ENCODE data around the gene TAS2R30. TPM values are rescaled to one million over a fixed set of nuclear protein-coding genes. Genes with fewer than 3 reads are reported as not detected.
A peak's percentile ranks its signal among the peaks of the same experiment; 100 is the strongest.

The TAS2R30 gene, protein sequence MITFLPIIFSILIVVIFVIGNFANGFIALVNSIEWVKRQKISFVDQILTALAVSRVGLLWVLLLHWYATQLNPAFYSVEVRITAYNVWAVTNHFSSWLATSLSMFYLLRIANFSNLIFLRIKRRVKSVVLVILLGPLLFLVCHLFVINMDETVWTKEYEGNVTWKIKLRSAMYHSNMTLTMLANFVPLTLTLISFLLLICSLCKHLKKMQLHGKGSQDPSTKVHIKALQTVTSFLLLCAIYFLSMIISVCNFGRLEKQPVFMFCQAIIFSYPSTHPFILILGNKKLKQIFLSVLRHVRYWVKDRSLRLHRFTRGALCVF
- total RNA-seq (2021; ENCODE audit: unreplicated experiment) = 0.74 TPM
- polyA plus RNA-seq (2012; ENCODE audit: insufficient read length) = not detected
- Bru-seq, nascent RNA = percentile 90 among the genes with signal in this experiment
- BruChase-seq, experiment 1, labeled RNA remaining after a 2-hour chase = percentile 87 among the genes with signal in this experiment
- percentile 61 among the genes with signal in this experiment for BruChase-seq, experiment 2, labeled RNA remaining after a 6-hour chase
- long read RNA-seq = 0 reads

DNA sequence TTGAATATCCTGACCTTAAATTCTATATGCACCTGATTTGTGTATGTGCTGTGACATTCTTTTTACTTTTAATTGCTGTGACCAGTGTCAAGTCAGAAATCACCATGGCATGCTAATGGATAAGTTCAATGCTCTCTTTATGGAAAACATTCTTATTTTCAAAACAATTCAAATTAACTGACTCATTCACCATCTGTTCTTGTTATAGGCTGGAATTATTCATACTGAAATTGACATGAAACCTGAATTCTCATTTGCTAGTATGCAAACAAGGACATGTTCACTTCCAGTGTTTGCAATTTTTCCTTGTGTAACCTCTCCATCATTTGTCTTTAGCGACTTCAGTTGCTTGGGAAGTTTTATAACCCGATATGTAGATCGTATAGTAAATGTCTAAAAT is at the start of gene TAS2R30:
TAS2R30 (minus strand) TSS at position 340 of the 400 bp plus-strand sequence. CDS start 400 bp downstream, outside the sequence.
- no peak for ATAC-seq

DNA sequence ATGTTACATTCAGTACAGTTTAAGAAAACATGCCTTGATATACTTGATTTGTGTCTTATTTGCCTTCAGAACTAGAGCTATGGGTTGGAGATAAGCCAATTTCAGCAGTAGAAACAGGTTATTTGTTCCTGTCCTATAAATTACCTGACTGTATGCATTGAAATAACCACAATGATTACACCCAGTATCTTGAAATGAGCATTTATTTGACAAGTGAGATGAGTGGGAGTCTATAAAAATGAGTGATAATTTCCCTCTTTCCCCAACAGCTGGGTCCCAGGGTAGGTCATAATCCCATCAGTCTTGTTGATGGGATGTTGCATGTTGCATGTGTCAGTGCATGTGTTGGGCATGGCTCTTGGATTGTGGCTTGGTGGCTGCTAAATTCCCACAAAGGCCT is 48.6 kb upstream of the TAS2R30 start:
- TF ChIP-seq TCF7L2 (IDR thresholded peaks at IDR 0.05; ENCODE audit: low read depth, low read length) = no peak
- no peak for TF ChIP-seq POLR2AphosphoS5 (IDR thresholded peaks at IDR 0.05; ENCODE audit: low read depth, low read length)
- no peak for TF ChIP-seq SIN3A (IDR thresholded peaks at IDR 0.05; ENCODE audit: borderline replicate concordance, insufficient read depth, low read depth, low read length)
- TF ChIP-seq, protein P1, sequence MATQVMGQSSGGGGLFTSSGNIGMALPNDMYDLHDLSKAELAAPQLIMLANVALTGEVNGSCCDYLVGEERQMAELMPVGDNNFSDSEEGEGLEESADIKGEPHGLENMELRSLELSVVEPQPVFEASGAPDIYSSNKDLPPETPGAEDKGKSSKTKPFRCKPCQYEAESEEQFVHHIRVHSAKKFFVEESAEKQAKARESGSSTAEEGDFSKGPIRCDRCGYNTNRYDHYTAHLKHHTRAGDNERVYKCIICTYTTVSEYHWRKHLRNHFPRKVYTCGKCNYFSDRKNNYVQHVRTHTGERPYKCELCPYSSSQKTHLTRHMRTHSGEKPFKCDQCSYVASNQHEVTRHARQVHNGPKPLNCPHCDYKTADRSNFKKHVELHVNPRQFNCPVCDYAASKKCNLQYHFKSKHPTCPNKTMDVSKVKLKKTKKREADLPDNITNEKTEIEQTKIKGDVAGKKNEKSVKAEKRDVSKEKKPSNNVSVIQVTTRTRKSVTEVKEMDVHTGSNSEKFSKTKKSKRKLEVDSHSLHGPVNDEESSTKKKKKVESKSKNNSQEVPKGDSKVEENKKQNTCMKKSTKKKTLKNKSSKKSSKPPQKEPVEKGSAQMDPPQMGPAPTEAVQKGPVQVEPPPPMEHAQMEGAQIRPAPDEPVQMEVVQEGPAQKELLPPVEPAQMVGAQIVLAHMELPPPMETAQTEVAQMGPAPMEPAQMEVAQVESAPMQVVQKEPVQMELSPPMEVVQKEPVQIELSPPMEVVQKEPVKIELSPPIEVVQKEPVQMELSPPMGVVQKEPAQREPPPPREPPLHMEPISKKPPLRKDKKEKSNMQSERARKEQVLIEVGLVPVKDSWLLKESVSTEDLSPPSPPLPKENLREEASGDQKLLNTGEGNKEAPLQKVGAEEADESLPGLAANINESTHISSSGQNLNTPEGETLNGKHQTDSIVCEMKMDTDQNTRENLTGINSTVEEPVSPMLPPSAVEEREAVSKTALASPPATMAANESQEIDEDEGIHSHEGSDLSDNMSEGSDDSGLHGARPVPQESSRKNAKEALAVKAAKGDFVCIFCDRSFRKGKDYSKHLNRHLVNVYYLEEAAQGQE (IDR thresholded peaks at IDR 0.05; ENCODE audit: insufficient read depth in 1 of 2, low read depth in 2 of 2, low read length in 1 of 2) = no peak
- TF ChIP-seq CTCF (IDR thresholded peaks at IDR 0.05) = no peak
- no peaks in the 10 kb centered on the region for H3K27me3 ChIP-seq (ENCODE audit: control insufficient read depth, insufficient read depth, low read length)
- H3K36me3 ChIP-seq (ENCODE audit: control insufficient read depth, insufficient read depth, low read length) = no peaks in the 10 kb centered on the region
- H3K4me1 ChIP-seq (ENCODE audit: control insufficient read depth, insufficient read depth, low read length) = no peaks in the 10 kb centered on the region
- no peak for DNase-seq (ENCODE audit: low read depth, low spot score)
- CTCF ChIA-PET = no interaction called here
- H3K27ac ChIP-seq (ENCODE audit: low read length) = no peak overlapping the region
- POLR2A ChIA-PET = no interaction called here
- in situ Hi-C loops (cut with HindIII; ENCODE audit: low pct_unique_long_range_greater_than_20kb, low sequenced_read_pairs) (no loop called here), intact Hi-C loops (cut with micrococcal nuclease; ENCODE audit: unreplicated experiment) (no loop called here)
- BruUV-seq (replicated peaks) = no TSS peak
- H3K9me3 ChIP-seq (ENCODE audit: control insufficient read depth, insufficient read depth, low read depth, low read length) = no peaks in the 10 kb centered on the region
- H3K4me3 ChIP-seq (ENCODE audit: low read depth in 2 of 2, low read length in 2 of 2) = no peak overlapping the region
- ATAC-seq = no peak

More for the DNA sequence above, at the start of gene TAS2R30:
- ChIA-PET CTCF (no interaction called here), POLR2A (no interaction called here)
- in situ Hi-C loops (cut with HindIII; ENCODE audit: low pct_unique_long_range_greater_than_20kb, low sequenced_read_pairs) (no loop called here), intact Hi-C loops (cut with micrococcal nuclease; ENCODE audit: unreplicated experiment) (no loop called here)
- Histone ChIP-seq H3K4me3 (ENCODE audit: low read depth in 2 of 2, low read length in 2 of 2) (no peak within 1 kb of the TSS), H3K27ac (ENCODE audit: low read length) (no peak within 1 kb of the TSS), H3K4me1 (ENCODE audit: control insufficient read depth, insufficient read depth, low read length) (no peaks in the 10 kb centered on the region), H3K36me3 (ENCODE audit: control insufficient read depth, insufficient read depth, low read length) (no peaks in the 10 kb centered on the region), H3K9me3 (ENCODE audit: control insufficient read depth, insufficient read depth, low read depth, low read length) (no peaks in the 10 kb centered on the region), H3K27me3 (ENCODE audit: control insufficient read depth, insufficient read depth, low read length) (no peaks in the 10 kb centered on the region)
- TF ChIP-seq, protein P1 (IDR thresholded peaks at IDR 0.05; ENCODE audit: insufficient read depth in 1 of 2, low read depth in 2 of 2, low read length in 1 of 2) = no peak
- TF ChIP-seq POLR2AphosphoS5 (IDR thresholded peaks at IDR 0.05; ENCODE audit: low read depth, low read length) (no peak), TCF7L2 (IDR thresholded peaks at IDR 0.05; ENCODE audit: low read depth, low read length) (no peak), SIN3A (IDR thresholded peaks at IDR 0.05; ENCODE audit: borderline replicate concordance, insufficient read depth, low read depth, low read length) (no peak), CTCF (IDR thresholded peaks at IDR 0.05) (no peak)
- DNase-seq (ENCODE audit: low read depth, low spot score) = no peak
- BruUV-seq (replicated peaks) = no TSS peak

Data from Panc1 (cell line).